SK-N-SH (cell line): ENCODE measurements around the gene USP34. TPM values are rescaled to one million over a fixed set of nuclear protein-coding genes. Genes with fewer than 3 reads are reported as not detected.

Experiments used
- CTCF ChIA-PET: fragments of 300-600, 350-600 bp; formaldehyde crosslinking; extraction: SDS; loops from one replicate; lab custom pipeline; 2021; lab: Yijun Ruan, JAX
- POLR2A ChIA-PET: fragments of 350-600 bp; sonication (Branson Sonifier 250); formaldehyde crosslinking; extraction: SDS; loops from one replicate; lab custom pipeline; 2020; ENCODE audit warnings: antibody characterized with exemption, inconsistent platforms; lab: Yijun Ruan, JAX
- DNase-seq: peaks from one replicate; pipeline ENCODE4 v3.0.0; 2012
- H2AFZ ChIP-seq: fragments of 200-600 bp; sonication (generic); 2 replicates; pipeline ENCODE4 v1.8.1; 2016; ENCODE audit warnings: antibody characterized with exemption, mild to moderate bottlenecking, low read depth
- H3F3A ChIP-seq: fragments of 200-600 bp; sonication (generic); replicated peaks from 2 replicates; pipeline ENCODE3; 2016; ENCODE audit warnings: antibody characterized with exemption, mild to moderate bottlenecking; ENCODE audit not compliant: insufficient read depth
- H3K27ac ChIP-seq, 2 experiments: fragments of 200-500 bp in 1 of 2; fragments of 200-600 bp in 1 of 2; sonication (Bioruptor generic) in 1 of 2; sonication (generic), shearing (Covaris generic) in 1 of 2; 2 replicates each; pipeline versions ENCODE4 v1.5.1 to v1.6.1; 2014 to 2016; ENCODE audit warnings: low read depth in 2 of 2, inconsistent platforms in 1 of 2, low read length in 1 of 2, mild to moderate bottlenecking in 1 of 2, mixed read lengths in 1 of 2
- H3K27me3 ChIP-seq: fragments of 200-600 bp; sonication (generic), shearing (Covaris generic); 2 replicates; pipeline ENCODE4 v1.6.1; 2016; ENCODE audit warnings: mixed run types; ENCODE audit not compliant: insufficient read depth
- H3K36me3 ChIP-seq, 2 experiments: fragments of 200-500 bp in 1 of 2; fragments of 200-600 bp in 1 of 2; sonication (Bioruptor generic) in 1 of 2; sonication (generic) in 1 of 2; replicated peaks in 1 of 2; 2 replicates each; pipeline versions ENCODE3 to v1.5.1; 2014 to 2016; ENCODE audit warnings: low read length in 1 of 2, mild to moderate bottlenecking in 1 of 2; ENCODE audit not compliant: insufficient read depth in 2 of 2, control insufficient read depth in 1 of 2
- H3K4me1 ChIP-seq, 2 experiments: fragments of 200-500 bp in 1 of 2; fragments of 200-600 bp in 1 of 2; sonication (Bioruptor generic) in 1 of 2; sonication (generic), shearing (Covaris generic) in 1 of 2; 2 replicates each; pipeline versions ENCODE4 v1.5.1 to v1.6.1; 2014 to 2016; ENCODE audit warnings: low read depth in 1 of 2, low read length in 1 of 2, mixed run types in 1 of 2; ENCODE audit not compliant: insufficient read depth in 2 of 2, control insufficient read depth in 1 of 2
- H3K4me2 ChIP-seq: fragments of 200-600 bp; sonication (generic), shearing (Covaris generic); 2 replicates; pipeline ENCODE4 v1.6.1; 2017; ENCODE audit warnings: mixed run types
- H3K4me3 ChIP-seq, 2 experiments: fragments of 200-500 bp in 1 of 2; fragments of 200-600 bp in 1 of 2; sonication (Bioruptor generic) in 1 of 2; sonication (generic), shearing (Covaris generic) in 1 of 2; 2 replicates each; pipeline versions ENCODE4 v1.5.1 to v1.8.1; 2014 to 2016; ENCODE audit warnings: low read depth in 2 of 2, inconsistent platforms in 1 of 2, low read length in 1 of 2, mild to moderate bottlenecking in 1 of 2, mixed read lengths in 1 of 2, moderate library complexity in 1 of 2
- H3K79me2 ChIP-seq: fragments of 200-600 bp; sonication (generic); 2 replicates; pipeline ENCODE4 v1.8.1; 2017; ENCODE audit warnings: mild to moderate bottlenecking; ENCODE audit not compliant: insufficient read depth
- H3K9ac ChIP-seq: fragments of 200-600 bp; sonication (generic); 2 replicates; pipeline ENCODE4 v1.6.1; 2017; ENCODE audit warnings: mixed run types
- H3K9me2 ChIP-seq: fragments of 200-600 bp; sonication (generic); 2 replicates; pipeline ENCODE4 v1.6.1; 2017; ENCODE audit warnings: mixed run types
- H3K9me3 ChIP-seq: fragments of 200-600 bp; sonication (generic); 2 replicates; pipeline ENCODE4 v1.6.1; 2017; ENCODE audit warnings: mixed run types, mild to moderate bottlenecking, moderate library complexity
- H4K20me1 ChIP-seq: fragments of 200-600 bp; sonication (generic); 2 replicates; pipeline ENCODE4 v1.6.1; 2017; ENCODE audit warnings: mild to moderate bottlenecking, mixed run types; ENCODE audit not compliant: insufficient read depth
- CHD2 ChIP-seq: fragments of 150-350 bp; IDR thresholded peaks from 2 replicates; pipeline ENCODE4 v1.6.1; 2018; ENCODE audit warnings: low read length; ENCODE audit not compliant: partially characterized antibody
- EZH2phosphoT487 ChIP-seq: fragments of 200-600 bp; sonication (generic); IDR thresholded peaks from 2 replicates; pipeline ENCODE4 v1.6.1; 2017; ENCODE audit warnings: low read depth, mixed run types, mild to moderate bottlenecking, antibody characterized with exemption, moderate library complexity, borderline replicate concordance
- FOXM1 ChIP-seq: IDR thresholded peaks from 2 replicates; pipeline ENCODE4 v1.4.0; 2012; ENCODE audit warnings: low read depth, mild to moderate bottlenecking
- GABPA ChIP-seq: IDR thresholded peaks from 2 replicates; pipeline ENCODE4 v1.4.0; 2012; ENCODE audit warnings: low read depth, mild to moderate bottlenecking
- GATA2 ChIP-seq: sonication (generic); formaldehyde crosslinking; IDR thresholded peaks from 2 replicates; pipeline ENCODE4 v1.5.0; 2020; ENCODE audit warnings: mild to moderate bottlenecking, missing genetic modification reagents
- JUND ChIP-seq: IDR thresholded peaks from 2 replicates; pipeline ENCODE4 v1.4.0; 2012
- MEF2A ChIP-seq: IDR thresholded peaks from 2 replicates; pipeline ENCODE4 v1.4.0; 2012; ENCODE audit warnings: low read depth, borderline replicate concordance
- NFIC ChIP-seq: IDR thresholded peaks from 2 replicates; pipeline ENCODE4 v1.4.0; 2012; ENCODE audit warnings: borderline replicate concordance
- NRF1 ChIP-seq: IDR thresholded peaks from 2 replicates; pipeline ENCODE4 v1.6.1; 2012; ENCODE audit warnings: low read depth, mild to moderate bottlenecking, low read length
- RAD21 ChIP-seq: IDR thresholded peaks from 2 replicates; pipeline ENCODE4 v1.6.1; 2012; ENCODE audit warnings: mild to moderate bottlenecking, low read length
- SIN3A ChIP-seq: IDR thresholded peaks from 2 replicates; pipeline ENCODE4 v1.6.1; 2012; ENCODE audit warnings: low read depth, mild to moderate bottlenecking, low read length, moderate library complexity, borderline replicate concordance
- SMC3 ChIP-seq: IDR thresholded peaks from 2 replicates; pipeline ENCODE4 v1.6.1; 2012; ENCODE audit warnings: low read depth, low read length, improper control_type of control experiment
- TAF1 ChIP-seq: IDR thresholded peaks from 2 replicates; pipeline ENCODE4 v1.6.1; 2012; ENCODE audit warnings: low read depth, mild to moderate bottlenecking, low read length, moderate library complexity, borderline replicate concordance
- TEAD4 ChIP-seq: IDR thresholded peaks from 2 replicates; pipeline ENCODE4 v1.4.0; 2012; ENCODE audit warnings: mild to moderate bottlenecking, borderline replicate concordance; ENCODE audit not compliant: insufficient read depth
- WGBS: methylation state at CpG from one replicate; pipeline ENCODE4 v1.1.6; 2017; ENCODE audit warnings: low lambda C conversion rate; 5-methylcytosine and 5-hydroxymethylcytosine counted together
- polyA plus RNA-seq, 3 experiments: library from polyadenylated mRNA; depleted of rRNA; stranded (reverse); fragments of >200 nt; gene quantifications; 2 replicates each; pipeline ENCODE4 v1.2.3, GENCODE V29; 2012
- TF ChIP-seq, protein P1 (sequence below): IDR thresholded peaks from 2 replicates; pipeline ENCODE4; 2012
- TF ChIP-seq, protein P2 (sequence below): IDR thresholded peaks from 2 replicates; pipeline ENCODE4 v1.4.0; 2012; ENCODE audit warnings: low read depth
- TF ChIP-seq, protein P3 (sequence below): fragments of 150-350 bp; IDR thresholded peaks from 2 replicates; pipeline ENCODE4 v1.6.1; 2016; ENCODE audit warnings: mild to moderate bottlenecking, low read depth, low read length
- TF ChIP-seq, protein P4 (sequence below): IDR thresholded peaks from 2 replicates; pipeline ENCODE4 v1.6.1; 2012; ENCODE audit warnings: mild to moderate bottlenecking, low read depth, low read length, moderate library complexity
- TF ChIP-seq, protein P5 (sequence below): fragments of 200-600 bp; sonication (generic); IDR thresholded peaks from 2 replicates; pipeline ENCODE4 v1.6.1; 2017; ENCODE audit warnings: antibody characterized with exemption, mild to moderate bottlenecking, moderate library complexity

Gene USP34
- polyA plus RNA-seq, 1 of the 3 experiments (the other 2 are of a cell fraction): 31.4 TPM

DNA sequence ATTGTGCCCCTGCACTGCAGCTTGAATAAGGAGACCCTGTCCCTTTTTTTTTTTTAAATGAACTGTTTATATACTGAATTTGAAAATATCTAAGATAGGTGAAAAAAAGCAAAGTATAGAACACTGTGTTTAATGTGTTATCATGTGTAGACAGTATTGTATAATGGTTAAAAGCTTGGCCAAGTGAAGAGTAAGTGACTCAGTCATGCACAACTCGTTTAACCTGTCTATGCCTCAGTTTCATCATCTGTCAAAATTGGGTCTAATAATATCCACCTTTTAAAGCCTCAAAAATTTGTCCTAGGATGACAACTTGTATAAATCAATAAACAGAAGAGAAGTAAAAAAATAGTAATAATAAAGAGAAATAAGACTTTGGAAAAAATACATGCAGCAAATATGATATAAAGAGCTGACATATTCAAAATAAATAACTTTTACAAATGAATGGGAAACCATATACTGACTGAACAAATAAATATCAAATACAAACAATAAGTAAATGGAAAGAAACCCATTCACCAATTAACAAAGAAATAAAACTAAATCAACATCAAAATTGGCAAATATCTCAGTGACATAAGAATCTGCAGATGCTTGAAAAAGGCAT is 195.2 kb downstream of the USP34 start:
- Histone ChIP-seq H2AFZ (no peak overlapping the region), H3K4me1 (peaks cover 0 to 10% of the 10 kb centered on the region in 2 experiments; a peak in 2 of 4 replicates), H3K36me3 (peaks cover 32 to 91% of the 10 kb centered on the region in 2 experiments), H3K27ac (no peak overlapping the region), H4K20me1 (no peaks in the 10 kb centered on the region), H3K9ac (no peak overlapping the region), H3K9me3 (no peaks in the 10 kb centered on the region), H3K27me3 (no peaks in the 10 kb centered on the region), H3F3A (peaks cover 49% of the 10 kb centered on the region), H3K79me2 (peaks cover 15% of the 10 kb centered on the region; the same call in 1 of the 2 replicates), H3K4me3 (no peak overlapping the region), H3K4me2 (no peak overlapping the region), H3K9me2 (no peaks in the 10 kb centered on the region)
- WGBS: 89% methylated on average over 1 of the region's 1 CpG
- ChIA-PET POLR2A (no interaction called here), CTCF (interaction anchor here (1.1 kb wide), 1 partner anchor 10 kb away, joined by 3 read pairs; no protein-coding TSS in a partner anchor)
- no peak for DNase-seq
- TF ChIP-seq, protein P1, sequence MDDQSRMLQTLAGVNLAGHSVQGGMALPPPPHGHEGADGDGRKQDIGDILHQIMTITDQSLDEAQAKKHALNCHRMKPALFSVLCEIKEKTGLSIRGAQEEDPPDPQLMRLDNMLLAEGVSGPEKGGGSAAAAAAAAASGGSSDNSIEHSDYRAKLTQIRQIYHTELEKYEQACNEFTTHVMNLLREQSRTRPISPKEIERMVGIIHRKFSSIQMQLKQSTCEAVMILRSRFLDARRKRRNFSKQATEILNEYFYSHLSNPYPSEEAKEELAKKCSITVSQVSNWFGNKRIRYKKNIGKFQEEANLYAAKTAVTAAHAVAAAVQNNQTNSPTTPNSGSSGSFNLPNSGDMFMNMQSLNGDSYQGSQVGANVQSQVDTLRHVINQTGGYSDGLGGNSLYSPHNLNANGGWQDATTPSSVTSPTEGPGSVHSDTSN: no peak
- TF ChIP-seq CHD2: no peak
- no peak for TF ChIP-seq GATA2 (CRISPR knock-in tag)

DNA sequence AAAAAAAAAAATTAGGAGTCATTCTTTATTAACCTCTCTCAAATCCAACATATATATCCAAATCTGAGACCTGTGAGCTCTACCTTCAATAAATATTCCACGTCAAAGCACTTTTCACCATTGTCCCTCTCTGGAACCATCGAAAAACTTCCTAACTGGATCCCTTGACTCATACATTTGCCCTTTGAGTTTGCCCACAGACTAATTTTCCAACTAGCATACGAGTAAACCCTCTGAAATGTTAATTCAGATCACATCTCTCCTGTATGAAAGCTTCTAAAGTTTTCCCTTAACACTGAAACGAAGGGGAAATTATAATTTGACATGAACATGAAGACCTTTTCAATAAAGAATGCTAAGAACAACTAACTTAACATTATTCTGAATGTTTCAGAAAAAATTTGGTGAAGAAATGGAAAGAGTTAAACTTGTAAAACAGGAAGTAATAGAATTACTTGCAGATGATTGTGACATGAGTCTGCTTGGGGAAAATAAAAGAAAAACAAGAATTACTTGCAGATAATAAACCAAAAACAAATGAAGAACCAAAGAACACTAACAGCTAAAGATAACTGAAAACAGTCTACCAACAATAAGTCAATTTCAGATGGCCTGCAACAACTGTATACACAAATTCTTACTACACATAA is 198.3 kb downstream of the USP34 start:
- Histone ChIP-seq H2AFZ (no peak overlapping the region), H3K4me3 (peak overlapping the region in 1 of 2 experiments; percentile 10; a peak in 1 of 4 replicates), H3K36me3 (peaks cover 15 to 88% of the 10 kb centered on the region in 2 experiments), H3K9me3 (no peaks in the 10 kb centered on the region), H4K20me1 (no peaks in the 10 kb centered on the region), H3F3A (peaks cover 46% of the 10 kb centered on the region), H3K27ac (peak overlapping the region; percentile 3 to 81; a peak in 2 of 4 replicates), H3K9me2 (no peaks in the 10 kb centered on the region), H3K9ac (peak overlapping the region; percentile 23; the same call in 1 of the 2 replicates), H3K27me3 (no peaks in the 10 kb centered on the region), H3K79me2 (peaks cover 15% of the 10 kb centered on the region; the same call in 1 of the 2 replicates), H3K4me1 (peaks cover 0 to 10% of the 10 kb centered on the region in 2 experiments; a peak in 2 of 4 replicates), H3K4me2 (peak overlapping the region; percentile 13)
- POLR2A ChIA-PET: no interaction called here
- WGBS: 55% methylated on average over 4 of the region's 4 CpGs
- no peak for DNase-seq
- CTCF ChIA-PET: no interaction called here
- TF ChIP-seq JUND (no peak), SIN3A (no peak), MEF2A (no peak), NRF1 (no peak), GABPA (no peak), NFIC (no peak), TAF1 (no peak), EZH2phosphoT487 (no peak), TEAD4 (no peak), SMC3 (no peak), FOXM1 (no peak), RAD21 (no peak)
- TF ChIP-seq, protein P2, sequence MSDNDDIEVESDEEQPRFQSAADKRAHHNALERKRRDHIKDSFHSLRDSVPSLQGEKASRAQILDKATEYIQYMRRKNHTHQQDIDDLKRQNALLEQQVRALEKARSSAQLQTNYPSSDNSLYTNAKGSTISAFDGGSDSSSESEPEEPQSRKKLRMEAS: no peak
- TF ChIP-seq, protein P3, sequence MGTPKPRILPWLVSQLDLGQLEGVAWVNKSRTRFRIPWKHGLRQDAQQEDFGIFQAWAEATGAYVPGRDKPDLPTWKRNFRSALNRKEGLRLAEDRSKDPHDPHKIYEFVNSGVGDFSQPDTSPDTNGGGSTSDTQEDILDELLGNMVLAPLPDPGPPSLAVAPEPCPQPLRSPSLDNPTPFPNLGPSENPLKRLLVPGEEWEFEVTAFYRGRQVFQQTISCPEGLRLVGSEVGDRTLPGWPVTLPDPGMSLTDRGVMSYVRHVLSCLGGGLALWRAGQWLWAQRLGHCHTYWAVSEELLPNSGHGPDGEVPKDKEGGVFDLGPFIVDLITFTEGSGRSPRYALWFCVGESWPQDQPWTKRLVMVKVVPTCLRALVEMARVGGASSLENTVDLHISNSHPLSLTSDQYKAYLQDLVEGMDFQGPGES: no peak
- TF ChIP-seq, protein P4, sequence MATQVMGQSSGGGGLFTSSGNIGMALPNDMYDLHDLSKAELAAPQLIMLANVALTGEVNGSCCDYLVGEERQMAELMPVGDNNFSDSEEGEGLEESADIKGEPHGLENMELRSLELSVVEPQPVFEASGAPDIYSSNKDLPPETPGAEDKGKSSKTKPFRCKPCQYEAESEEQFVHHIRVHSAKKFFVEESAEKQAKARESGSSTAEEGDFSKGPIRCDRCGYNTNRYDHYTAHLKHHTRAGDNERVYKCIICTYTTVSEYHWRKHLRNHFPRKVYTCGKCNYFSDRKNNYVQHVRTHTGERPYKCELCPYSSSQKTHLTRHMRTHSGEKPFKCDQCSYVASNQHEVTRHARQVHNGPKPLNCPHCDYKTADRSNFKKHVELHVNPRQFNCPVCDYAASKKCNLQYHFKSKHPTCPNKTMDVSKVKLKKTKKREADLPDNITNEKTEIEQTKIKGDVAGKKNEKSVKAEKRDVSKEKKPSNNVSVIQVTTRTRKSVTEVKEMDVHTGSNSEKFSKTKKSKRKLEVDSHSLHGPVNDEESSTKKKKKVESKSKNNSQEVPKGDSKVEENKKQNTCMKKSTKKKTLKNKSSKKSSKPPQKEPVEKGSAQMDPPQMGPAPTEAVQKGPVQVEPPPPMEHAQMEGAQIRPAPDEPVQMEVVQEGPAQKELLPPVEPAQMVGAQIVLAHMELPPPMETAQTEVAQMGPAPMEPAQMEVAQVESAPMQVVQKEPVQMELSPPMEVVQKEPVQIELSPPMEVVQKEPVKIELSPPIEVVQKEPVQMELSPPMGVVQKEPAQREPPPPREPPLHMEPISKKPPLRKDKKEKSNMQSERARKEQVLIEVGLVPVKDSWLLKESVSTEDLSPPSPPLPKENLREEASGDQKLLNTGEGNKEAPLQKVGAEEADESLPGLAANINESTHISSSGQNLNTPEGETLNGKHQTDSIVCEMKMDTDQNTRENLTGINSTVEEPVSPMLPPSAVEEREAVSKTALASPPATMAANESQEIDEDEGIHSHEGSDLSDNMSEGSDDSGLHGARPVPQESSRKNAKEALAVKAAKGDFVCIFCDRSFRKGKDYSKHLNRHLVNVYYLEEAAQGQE: no peak
- TF ChIP-seq, protein P5, sequence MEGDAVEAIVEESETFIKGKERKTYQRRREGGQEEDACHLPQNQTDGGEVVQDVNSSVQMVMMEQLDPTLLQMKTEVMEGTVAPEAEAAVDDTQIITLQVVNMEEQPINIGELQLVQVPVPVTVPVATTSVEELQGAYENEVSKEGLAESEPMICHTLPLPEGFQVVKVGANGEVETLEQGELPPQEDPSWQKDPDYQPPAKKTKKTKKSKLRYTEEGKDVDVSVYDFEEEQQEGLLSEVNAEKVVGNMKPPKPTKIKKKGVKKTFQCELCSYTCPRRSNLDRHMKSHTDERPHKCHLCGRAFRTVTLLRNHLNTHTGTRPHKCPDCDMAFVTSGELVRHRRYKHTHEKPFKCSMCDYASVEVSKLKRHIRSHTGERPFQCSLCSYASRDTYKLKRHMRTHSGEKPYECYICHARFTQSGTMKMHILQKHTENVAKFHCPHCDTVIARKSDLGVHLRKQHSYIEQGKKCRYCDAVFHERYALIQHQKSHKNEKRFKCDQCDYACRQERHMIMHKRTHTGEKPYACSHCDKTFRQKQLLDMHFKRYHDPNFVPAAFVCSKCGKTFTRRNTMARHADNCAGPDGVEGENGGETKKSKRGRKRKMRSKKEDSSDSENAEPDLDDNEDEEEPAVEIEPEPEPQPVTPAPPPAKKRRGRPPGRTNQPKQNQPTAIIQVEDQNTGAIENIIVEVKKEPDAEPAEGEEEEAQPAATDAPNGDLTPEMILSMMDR: no peak
